ENCODE results near the gene MSANTD3.

DNA sequence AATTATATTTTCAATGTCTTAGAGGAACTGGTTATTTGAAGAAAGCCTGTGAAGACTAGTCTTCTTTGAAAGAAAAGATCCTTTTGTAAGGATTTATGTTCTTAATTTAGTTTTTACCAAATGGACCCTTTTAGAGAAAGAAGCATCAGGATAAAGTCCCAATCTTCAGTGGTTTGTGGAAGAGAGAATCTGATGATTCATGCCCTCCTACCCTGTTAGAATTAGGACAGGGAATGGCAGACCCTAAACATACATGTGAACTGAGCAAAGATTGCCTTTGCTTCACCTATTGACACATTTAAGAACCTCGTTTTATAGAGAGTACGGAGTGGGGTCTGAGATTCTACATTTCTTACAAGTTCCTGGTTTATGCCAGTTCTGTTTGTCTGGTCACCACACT, 26.0 kb downstream of the MSANTD3 start:
- no peak for TF ChIP-seq EZH2 (IDR thresholded peaks at IDR 0.05; ENCODE audit: low read depth, unreplicated experiment)
- TF ChIP-seq POLR2AphosphoS5 (IDR thresholded peaks at IDR 0.05; ENCODE audit: low read depth) = no peak
- TF ChIP-seq, protein P1, sequence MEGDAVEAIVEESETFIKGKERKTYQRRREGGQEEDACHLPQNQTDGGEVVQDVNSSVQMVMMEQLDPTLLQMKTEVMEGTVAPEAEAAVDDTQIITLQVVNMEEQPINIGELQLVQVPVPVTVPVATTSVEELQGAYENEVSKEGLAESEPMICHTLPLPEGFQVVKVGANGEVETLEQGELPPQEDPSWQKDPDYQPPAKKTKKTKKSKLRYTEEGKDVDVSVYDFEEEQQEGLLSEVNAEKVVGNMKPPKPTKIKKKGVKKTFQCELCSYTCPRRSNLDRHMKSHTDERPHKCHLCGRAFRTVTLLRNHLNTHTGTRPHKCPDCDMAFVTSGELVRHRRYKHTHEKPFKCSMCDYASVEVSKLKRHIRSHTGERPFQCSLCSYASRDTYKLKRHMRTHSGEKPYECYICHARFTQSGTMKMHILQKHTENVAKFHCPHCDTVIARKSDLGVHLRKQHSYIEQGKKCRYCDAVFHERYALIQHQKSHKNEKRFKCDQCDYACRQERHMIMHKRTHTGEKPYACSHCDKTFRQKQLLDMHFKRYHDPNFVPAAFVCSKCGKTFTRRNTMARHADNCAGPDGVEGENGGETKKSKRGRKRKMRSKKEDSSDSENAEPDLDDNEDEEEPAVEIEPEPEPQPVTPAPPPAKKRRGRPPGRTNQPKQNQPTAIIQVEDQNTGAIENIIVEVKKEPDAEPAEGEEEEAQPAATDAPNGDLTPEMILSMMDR (conservative IDR thresholded peaks at IDR 0.05; ENCODE audit: low read depth in 2 of 2) = no peak
- TF ChIP-seq EZH2phosphoT487 (IDR thresholded peaks at IDR 0.05; ENCODE audit: unreplicated experiment) = no peak
- TF ChIP-seq JUNB (IDR thresholded peaks at IDR 0.05; ENCODE audit: unreplicated experiment) = no peak

All from GM23338 (cell line).